Measurements from ENCODE around the gene KLF7.

KLF7 gene

DNA sequence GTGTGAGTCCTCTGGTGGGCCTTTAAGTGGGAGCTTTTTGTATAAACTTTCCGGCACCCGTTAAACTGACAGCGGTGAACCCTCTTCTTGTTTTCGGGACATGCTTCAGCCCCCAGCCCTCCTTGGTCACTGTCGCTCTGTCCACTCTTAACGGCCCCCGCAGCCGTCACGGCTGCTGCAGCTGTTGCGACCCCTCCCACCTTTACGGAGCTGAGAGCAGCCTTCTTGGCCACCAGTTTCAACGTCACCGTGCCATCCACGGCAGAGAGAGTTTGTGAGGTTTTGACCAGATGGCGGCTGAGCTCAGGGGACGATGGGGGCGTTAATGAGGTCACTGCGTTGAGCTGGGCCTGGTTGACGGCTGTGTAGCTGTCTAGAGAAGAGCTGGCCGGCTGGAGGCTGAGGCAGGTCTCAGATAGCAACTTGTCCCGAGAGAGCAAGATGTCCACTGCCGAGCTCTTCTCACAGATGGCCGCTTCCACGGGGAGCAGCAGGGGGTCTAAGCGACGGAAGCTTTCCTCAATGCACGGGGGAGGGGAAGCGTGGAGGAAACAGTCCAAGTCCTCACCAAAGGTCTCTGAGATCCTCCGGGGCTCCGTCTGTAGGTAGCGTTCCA lies 41.9 kb downstream of the KLF7 start:
- no peak for DNase-seq (ENCODE audit: low spot score)

DNA sequence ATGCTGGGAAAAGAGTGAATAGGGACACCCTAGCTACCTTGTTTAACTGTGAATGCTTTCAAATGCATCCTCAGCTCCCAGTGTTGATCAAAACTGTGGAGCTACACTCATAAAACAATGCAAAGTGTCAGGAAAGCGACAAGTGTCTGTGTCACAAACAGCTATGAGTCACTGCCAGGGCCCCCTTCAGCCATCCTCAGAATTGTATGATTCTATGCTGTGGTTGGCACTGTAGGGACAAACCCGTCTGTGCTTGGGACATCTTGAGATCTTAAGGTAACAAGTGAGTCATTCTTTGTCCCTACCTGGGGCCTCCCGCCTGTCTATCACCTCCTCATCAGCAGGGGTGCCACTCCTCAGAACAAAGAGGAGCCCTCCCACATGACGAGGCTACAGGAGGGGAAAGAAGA lies 42.4 kb downstream of the KLF7 start:
- no peak for DNase-seq (ENCODE audit: low spot score)

DNA sequence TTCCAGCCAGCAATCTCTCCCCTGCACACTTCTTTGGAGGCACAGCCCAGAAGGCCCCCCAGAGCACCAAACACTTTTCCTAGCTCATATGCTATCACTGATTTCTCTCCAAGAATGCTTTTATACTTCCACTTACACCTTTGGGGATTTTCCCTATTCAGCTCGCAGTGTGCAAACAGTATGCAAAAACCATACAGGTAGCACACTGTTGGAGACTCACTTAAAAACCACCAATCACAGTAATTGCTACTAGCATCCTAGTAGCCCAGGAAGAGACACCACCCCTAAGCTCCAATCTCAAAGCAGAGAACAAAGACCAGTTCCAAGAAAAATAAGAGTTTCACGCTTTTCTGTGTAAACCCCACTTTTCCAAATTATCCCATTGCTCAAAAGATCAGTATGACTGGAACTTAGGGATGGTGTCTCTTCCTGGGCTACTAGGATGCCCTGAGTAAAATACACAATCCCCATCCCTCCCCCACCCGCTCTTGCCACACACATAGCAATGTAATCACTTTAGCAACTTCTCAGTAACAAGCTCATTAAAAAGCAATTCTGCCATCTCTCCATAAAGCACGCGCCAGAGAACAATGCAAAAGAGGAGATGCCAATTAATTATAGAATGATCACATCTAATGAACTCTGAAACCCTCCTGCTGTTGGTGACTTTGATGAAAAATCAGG lies 43.0 kb downstream of the KLF7 start:
- no peak for DNase-seq (ENCODE audit: low spot score)

DNA sequence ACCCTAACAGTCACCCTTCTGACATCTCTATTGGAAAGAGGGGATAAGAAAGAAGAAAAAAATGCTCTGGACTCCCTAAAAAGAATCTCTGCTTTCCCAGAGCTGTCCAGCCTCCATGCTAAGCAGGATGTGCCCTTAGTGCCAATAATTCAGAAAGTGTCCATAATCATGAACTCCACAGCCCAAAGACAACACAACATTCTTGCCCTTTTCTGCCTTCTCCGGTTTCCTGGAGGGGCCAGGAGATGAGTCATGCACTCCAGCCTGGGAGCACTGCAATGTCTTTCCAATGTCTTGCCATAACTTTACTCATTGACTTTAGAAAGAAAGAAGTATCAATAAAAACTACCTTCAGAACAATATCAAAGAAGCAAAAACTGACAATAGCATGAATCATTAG lies 44.0 kb downstream of the KLF7 start:
- no peak for DNase-seq (ENCODE audit: low spot score)

DNA sequence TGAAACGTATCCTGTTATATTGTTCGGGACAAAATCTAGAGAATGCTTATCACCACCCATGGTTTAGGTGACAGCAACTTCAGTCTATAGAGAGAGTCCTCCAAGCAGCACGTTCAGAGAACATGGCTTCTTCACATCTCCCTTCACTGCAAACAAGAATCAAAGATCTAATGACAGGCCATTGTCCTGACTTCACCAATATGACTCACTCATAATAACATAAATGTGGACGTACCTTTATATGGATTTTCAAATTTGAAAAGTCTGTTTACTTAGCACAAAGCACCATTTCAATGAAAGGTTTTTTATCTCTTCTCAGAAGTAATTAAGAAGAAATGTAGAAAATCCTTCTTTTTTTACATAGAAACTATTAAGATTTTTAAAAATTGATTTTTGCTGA lies 46.7 kb downstream of the KLF7 start:
- no peak for DNase-seq (ENCODE audit: low spot score)

DNA sequence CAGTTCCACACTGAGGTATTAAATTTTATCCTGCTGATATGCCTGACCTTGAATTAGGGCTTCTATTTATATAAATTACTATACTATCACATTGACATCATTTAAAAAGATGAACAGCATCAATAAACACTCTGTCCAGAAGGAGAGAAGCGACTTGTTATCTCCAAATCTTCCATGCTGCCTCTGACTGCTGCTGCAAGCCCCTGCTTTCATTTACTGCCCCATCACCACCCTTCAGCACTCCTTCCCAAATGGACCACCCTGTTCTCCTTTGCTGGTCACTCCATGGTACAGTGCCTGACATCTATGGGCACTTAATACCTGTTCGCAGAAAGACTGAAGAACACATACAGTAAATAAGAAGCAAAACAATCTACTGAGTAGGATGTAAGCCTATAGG lies 48.1 kb downstream of the KLF7 start:
- no peak for DNase-seq (ENCODE audit: low spot score)

DNA sequence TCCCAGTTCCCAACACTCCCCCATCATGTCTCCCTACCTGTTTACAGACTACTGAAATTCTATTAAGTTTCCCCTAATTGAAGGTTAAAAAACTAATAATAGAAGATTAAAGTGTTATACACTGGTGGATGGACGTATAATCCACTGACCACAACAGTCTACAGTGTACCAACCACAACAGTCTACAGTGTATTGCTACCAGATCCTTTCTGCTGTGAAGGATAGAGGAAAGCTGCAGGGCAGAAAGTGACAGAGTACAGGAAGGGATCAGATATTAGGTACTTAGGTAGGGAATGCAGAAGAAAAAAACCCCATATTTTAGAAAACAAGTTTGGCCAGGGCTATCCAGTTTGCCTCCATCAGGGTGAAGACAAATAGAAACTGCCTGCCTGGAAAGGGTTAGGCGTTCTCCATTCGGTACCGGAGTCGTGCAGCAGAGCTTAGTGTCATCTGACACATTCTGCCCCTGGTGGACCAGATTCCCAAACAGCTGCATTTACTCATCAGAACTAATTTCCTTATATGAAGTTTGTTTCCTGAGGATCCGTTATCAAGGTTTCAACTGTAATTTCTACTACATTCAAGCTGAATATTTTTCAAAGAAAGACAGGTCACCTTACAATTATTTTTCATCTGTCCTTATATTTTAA lies 49.9 kb downstream of the KLF7 start:
- DNase-seq (ENCODE audit: low spot score) = no peak

DNA sequence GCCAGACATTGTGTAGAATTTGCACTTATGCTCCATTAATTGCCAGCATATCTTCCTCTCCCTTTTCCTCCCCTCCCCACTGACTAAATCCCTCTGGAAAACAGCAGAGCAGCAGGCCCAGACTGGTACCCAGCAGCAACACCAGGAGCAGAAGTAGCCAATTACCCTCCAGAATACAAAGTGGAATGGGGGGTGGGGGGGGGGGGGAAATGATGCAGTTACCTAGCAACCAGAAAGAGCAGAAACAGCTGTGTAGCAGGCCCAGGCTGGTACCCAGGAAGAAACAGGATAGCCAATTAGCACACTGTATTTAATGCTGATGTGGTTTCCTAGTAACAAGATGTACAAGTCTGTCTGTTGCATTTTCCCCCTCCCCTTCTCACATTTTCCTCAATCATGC lies 52.3 kb downstream of the KLF7 start:
- DNase-seq (ENCODE audit: low spot score) = no peak

DNA sequence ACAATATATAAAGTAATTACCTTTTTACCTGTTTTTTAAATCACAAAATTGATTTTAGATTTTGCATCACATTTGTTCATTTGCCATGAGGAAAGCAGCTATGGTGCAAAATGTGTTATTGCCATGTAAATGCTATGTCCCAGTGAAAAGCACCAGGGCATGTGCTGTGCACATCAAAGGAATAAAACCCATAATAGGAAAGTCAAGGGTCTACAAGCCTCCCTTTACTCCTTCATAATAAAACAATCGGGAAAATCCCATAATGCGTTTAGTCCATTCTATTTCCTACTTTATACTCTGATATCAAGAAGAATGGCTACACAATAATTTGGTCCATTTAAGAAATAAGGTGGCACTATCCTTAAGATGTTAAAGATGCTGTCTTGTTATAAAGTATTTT lies 53.0 kb downstream of the KLF7 start:
- DNase-seq (ENCODE audit: low spot score) = no peak

DNA sequence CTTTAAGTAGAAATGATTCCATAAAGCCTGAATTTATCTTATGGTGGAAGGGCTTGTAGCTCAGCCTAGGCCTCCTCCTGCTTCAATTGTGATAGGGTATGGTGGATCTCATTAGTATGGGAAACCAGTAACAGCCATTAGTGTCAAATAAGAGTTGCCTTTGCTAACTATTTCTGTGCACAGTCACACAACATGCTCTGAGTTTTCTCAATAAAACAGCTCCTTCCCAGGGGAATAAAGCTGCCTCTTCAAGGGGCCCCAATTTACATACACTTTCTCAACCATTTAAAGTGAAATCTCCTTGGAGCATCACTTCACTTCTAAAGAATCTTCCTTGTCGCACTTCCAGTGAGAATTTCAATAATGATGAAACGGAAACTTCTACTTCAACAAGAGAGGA lies 53.4 kb downstream of the KLF7 start:
- DNase-seq (ENCODE audit: low spot score) = no peak

DNA sequence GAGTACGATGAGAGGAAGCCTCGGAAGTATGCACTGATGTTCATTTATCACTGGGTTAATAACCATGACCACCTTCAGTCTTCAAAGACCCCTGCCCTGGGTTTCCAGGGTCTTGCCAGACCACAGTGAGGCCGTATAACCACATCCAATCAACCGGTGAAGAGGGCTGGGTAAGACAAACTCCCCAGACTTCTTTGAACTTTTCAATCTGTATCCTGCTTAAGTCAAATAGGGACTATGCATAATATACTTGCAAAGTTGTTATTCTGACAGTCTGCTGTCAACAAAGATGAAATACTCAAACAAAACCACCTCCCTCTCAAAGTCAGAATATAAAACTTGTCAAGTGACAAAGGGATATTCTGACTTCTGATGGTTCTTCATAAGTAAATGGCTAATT lies 54.0 kb downstream of the KLF7 start:
- DNase-seq (ENCODE audit: low spot score) = no peak

DNA sequence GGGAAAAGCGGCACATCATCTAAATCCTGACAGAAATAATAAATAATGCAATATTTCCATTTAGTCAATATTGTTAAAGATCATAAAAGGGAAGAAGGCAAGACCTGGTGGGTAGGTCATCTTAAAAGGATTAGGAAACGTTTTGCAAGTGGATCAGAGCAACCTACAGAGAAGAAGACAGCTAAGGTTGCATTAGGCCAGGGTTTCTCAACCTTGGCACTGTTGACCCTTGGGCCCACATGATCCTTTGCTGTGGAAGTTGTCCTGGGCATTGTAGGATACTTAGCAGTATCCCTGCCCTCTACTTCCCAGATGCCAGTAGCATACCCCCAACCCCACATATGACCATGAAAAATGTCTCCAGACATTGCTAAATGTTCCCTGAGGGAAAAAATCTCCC lies 55.0 kb downstream of the KLF7 start:
- no peak for DNase-seq (ENCODE audit: low spot score)

DNA sequence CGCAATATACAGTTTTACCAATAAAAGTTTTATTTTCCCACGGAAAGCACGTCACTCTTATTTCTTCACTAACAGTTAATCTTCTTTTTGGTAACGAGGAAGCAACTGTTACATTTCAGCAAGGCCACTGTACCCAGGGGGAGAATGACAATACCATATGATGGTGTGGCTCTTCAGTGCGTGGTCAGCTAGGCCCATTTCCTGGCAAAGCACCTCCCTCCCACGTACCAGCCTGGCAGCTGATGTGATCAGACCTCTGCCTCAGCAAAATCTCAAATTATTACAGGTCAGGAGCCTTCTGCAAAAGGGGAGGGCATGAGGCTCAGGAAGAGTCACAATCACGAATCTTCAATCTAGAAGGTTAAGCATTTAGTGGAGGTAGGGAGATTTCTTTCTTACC lies 55.4 kb downstream of the KLF7 start:
- no peak for DNase-seq (ENCODE audit: low spot score)

DNA sequence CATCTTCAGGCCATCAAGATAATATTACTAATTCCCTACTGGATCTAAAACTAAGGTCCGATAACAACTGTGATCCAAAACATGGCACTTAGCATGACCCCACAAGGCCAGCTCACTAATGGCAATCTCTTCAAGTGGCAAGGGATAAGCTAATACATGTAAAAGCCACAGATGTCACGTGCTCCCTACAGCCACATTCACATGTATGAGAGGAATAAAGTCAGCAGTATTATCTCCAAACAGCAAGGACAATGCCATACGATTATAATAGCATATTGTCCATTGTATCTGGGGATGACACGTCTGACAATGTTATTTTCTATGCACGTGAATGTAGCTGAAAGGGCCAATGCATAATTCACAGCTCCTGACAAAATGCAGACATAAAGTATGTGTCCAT lies 56.0 kb downstream of the KLF7 start:
- no peak for DNase-seq (ENCODE audit: low spot score)

DNA sequence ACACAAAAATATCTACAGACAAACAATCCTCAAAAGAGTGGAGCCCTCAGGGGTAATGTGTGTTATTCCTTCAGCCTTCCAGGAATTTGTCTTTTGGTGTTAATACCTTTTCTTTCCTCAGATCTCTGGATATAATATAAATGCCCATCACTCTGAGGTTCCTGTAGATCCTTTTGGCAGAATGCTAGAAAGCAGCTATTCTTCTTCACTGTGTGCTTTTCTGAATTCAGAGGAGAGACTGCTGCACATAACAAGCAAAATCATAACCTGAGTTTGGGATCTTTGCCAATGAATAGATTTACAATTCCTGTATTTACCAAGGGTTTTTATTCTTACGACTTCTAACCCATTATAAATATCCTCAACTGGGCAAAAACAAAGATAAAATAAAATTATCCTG lies 57.3 kb downstream of the KLF7 start:
- DNase-seq (ENCODE audit: low spot score) = no peak

DNA sequence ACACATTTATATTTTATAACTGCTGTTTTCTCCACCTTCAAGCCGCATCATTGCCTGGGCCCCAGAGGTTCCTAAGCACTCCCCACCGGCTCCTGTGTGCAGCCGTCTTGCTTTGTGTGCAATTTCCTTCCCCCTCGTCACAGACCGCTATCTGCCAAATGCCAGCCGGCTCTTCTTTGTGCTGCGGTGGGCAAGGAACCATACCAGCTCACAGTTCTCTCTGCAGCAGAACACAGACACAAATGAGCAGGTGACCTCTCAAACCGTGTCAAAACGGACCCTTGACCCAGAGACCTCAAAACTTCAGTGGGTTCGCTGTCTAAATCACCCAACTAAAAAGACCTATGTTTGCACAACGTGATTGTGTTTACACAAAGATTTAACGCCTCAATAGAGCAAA lies 58.2 kb downstream of the KLF7 start:
- no peak for DNase-seq (ENCODE audit: low spot score)

DNA sequence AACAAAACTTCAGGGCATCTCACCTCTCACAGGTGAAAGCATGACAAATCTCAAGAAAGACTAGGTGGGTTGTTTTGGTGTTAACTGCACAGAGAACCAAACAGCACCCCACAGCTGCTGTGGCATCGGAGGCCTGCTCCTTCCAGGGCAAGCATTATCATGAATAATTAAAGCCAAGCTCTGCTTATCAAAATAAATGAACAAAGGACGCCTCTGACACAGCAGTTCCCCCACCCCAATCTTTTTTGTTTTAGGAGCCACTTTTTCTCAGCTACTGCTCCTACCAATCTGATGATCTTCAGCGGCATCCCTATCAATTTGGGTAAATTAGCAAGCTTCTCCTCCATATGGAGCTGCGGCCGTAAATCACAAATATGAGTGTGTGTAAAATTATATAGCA lies 58.6 kb downstream of the KLF7 start:
- no peak for DNase-seq (ENCODE audit: low spot score)

DNA sequence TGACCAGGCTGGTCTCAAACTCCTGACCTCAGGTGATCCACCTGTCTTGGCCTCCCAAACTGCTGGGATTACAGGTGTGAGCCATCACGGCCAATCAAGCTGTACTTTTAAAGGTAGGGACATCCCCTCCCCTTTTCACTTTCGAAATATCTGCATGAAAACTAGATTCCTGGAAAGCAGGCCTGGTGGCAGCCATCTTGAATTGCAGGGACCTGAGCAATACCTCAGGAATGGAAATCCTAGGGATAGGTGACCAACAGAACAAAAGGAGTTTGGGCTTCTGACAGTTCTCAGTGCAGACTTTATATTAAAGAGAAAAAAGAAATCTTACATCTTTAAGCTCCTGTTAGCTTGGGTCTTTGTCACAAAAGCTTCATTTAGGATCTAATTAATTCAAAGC lies 62.6 kb downstream of the KLF7 start:
- no peak for DNase-seq (ENCODE audit: low spot score)

DNA sequence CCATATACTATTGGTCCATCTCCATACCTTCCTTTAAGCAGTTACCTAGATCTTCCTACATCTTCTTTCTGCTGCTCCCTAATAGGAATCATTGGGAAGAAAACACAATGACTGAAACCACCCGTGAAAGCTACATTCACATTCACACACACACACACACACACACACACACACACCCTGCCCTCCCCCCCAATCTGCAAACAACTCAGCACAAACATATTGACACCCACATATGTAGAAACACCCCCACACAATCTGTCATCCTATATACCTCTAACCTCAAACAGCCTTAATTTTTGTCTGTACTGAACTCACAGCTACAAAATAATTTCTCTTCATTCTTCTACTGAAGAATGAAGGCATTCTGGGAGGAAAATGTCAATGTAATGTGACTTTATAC lies 63.8 kb downstream of the KLF7 start:
- no peak for DNase-seq (ENCODE audit: low spot score)

DNA sequence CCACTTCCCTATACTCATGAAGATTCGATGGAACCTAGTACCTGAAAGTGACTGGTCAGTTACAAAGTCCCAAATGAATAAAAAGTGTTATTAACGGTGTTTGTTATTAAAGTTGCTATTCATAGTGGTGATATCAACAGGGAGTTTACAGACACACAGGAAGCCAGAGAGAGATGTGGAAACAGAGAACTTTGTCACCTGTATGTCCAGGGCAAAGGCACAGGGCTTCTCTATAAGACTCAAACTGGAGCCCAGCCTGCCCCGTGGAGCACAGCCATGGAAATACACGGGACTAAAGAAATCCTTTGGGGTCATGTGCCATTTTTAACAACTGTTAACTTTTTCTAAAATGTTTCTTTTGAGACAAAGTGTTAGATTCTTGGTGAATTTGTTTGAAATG lies 68.5 kb downstream of the KLF7 start:
- DNase-seq (ENCODE audit: low spot score) = no peak

DNA sequence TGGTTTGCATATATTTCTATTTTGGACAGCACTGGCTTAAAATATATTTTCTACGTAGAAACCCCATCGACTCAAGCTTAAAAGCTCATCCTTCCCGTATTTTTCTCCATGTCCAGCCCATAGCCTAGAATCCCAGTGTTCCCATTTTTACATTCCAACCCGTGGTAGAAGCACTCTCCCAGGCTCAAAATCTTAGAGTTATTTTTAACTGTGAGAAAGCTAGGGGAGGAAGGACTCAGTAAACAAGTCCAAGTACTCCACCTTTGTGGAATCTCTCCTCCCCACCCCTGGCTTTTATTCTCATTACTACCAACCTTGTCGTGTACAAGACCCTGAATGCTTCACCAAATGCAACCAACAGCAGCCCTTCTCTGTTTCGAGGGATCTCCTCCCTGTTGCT lies 69.8 kb downstream of the KLF7 start:
- no peak for DNase-seq (ENCODE audit: low spot score)

DNA sequence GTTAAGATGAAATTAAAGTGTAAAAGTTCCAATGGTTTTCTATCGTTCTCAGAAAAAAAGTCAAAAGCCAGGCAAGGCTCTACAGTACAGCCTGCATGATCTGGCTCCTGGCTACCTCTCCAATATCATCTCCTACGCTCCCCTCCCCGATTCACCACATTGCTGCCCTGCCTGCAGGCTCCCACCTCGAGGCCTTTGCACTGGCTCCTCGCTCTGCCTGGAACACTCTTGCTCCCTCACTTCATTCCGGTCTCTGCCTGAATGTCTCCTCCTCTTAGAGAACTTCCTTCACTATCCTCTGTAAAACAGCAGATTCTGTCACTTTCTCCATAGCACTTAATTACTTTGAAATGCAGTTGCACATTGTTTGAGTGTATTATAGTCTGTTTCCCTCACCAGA lies 72.5 kb downstream of the KLF7 start:
- DNase-seq (ENCODE audit: low spot score) = no peak

DNA sequence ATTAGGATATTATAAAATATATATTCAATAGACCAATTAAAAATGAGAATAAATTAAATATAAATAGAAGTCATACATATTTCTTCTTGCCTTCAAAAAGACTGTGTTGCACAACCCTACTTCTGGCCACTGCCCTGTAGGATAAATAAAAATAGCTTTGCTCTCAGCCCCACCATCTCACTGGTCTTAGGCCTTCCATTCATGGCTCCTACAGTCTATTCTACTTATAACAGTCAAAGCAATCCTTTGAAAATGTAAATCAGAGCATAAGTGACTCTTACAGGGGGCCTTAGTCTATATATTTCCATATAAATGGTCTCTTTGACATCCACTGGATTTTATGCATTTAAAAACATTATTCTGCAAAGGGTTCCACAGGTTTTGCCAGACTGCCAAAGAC lies 72.9 kb downstream of the KLF7 start:
- DNase-seq (ENCODE audit: low spot score) = no peak

DNA sequence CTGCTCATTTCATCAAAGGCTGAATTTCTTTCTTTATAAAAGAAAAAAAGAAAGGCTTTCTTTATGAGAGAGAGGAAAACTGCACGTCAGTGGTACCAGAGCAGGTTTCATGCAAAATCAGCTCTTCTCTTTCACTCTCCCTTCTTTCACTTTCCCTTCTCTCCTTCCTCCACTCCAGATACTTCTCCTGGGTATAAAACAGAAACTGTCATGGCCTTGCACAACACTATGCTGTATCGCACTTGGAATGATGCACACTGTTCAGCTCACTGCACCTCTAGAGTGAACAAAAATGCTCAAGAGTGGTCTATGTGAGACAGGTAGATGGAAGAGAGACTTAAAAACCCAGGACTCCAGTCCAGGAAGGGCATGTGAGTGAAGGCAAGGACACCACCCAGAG lies 73.8 kb downstream of the KLF7 start:
- no peak for DNase-seq (ENCODE audit: low spot score)
